Ovary (tissue), 3 donors: ENCODE data around the gene ZNF724.

Experiments used
- CTCF ChIP-seq, 3 donors: fragments of 450-650 bp in 2 of 3; fragments of 200-600 bp in 1 of 3; IDR thresholded peaks; one replicate each; pipeline versions ENCODE4 v1.5.1 to v1.8.0; 2016 to 2022; ENCODE audit warnings: antibody characterized with exemption in 3 of 3, mild to moderate bottlenecking in 1 of 3
- EP300 ChIP-seq: sonication (generic); formaldehyde crosslinking; IDR thresholded peaks from one replicate; pipeline ENCODE4 v1.6.1; 2017; ENCODE audit warnings: antibody characterized with exemption
- POLR2A ChIP-seq: fragments of 450-650 bp; IDR thresholded peaks from one replicate; pipeline ENCODE4 v1.6.1; 2017; ENCODE audit warnings: antibody characterized with exemption, mild to moderate bottlenecking, moderate library complexity
- donor health status: DM: no; HTN: no; CAD: no.

GRCh38 chr19:23273022-23273589, 22.9 kb upstream of the ZNF724 start:
- TF ChIP-seq CTCF (IDR thresholded peaks at IDR 0.05) = no peak
- no peak for TF ChIP-seq POLR2A
- TF ChIP-seq EP300 = no peak
